SK-MEL-5 (cell line): ENCODE measurements around the gene MYH15. TPM values are rescaled to one million over a fixed set of nuclear protein-coding genes. Genes with fewer than 3 reads are reported as not detected.
A peak's percentile ranks its signal among the peaks of the same experiment; 100 is the strongest.

Source experiments
- DNase-seq: peaks from one replicate; pipeline ENCODE4 v3.0.0-alpha.2; 2016; ENCODE audit warnings: low read depth, low spot score
- in situ Hi-C: cut with HindIII; loops from 2 replicates; pipeline ENCODE4 v1.10.0; 2016; ENCODE audit warnings: low sequenced_read_pairs, high pct_unique_total_duplicates, low pct_unique_long_range_greater_than_20kb
- total RNA-seq: library from RNA; depleted of rRNA; stranded (reverse); fragments of >200 nt; shearing (Covaris generic); gene quantifications from 2 replicates; pipeline ENCODE4 v1.2.3, GENCODE V29; 2014

MYH15 gene
- total RNA-seq, 1 experiment from 2014 or later: not detected

DNA sequence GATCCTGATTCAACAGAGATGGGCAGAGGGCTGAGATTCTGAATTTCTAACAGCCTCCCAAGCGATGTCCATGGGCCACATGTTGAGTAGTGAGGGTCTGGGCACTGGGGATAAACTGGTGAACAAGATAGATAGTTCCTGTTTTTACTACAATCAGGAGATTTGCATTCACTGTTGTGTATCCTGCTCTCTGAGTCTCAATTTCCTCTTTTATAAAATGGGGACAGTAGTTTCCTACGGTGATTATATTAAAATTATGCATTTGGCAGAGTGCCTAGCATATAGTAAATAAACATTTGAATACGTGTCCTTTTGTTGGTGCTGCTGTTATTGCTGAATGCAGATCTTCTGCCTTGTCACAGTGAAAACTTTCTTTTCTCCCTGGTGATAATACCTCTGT lies 102.5 kb downstream of the MYH15 start:
- no peak for DNase-seq
- in situ Hi-C loops: no loop called here

GRCh38 chr3:108406661-108407206 lies 103.7 kb downstream of the MYH15 start:
- DNase-seq: peak; percentile 91
- in situ Hi-C loops: no loop called here

GRCh38 chr3:108406063-108406660 lies 104.2 kb downstream of the MYH15 start:
- in situ Hi-C loops: no loop called here

GRCh38 chr3:108404368-108404767 lies 106.0 kb downstream of the MYH15 start:
- no peak for DNase-seq
- in situ Hi-C loops: no loop called here

More at GRCh38 chr3:108406063-108406660, 104.2 kb downstream of the MYH15 start:
- DNase-seq: no peak

DNA sequence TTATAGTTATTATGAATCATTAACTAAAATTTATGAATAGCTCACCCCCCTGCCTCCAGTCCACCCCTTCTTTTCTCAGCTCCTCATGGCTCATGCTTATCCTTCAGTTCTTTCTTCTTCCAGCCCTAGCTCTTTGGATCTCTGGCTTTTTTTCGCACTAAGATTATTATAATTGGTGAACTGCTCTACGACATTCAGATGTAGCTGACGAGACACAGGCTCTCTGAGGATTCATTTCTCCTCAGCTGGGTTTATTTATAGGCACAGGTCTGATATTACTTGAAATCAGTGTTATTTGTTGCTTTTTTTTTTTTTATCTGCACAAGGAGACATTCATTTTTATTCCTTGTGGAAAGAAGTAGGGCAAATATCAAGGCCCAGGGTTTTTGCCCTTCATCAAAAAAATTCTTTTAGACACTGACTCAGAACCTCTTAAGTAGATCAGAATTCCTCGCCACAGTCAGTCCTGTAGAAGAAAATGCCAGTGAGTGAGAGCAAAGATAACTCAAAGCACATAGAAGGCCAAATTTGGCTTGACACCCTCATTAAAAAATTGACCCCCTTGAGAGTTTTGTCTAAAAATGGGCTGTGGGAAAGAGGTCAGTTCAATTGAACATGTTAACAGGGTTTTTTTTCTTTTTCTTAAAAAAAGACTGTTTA lies 106.6 kb downstream of the MYH15 start:
- in situ Hi-C loops: no loop called here
- DNase-seq: no peak

- in situ Hi-C loops: no loop called here
- no peak for DNase-seq
These were observed 107.2 kb downstream of the MYH15 start for GRCh38 chr3:108403198-108403597.

- in situ Hi-C loops: no loop called here
- DNase-seq: no peak
These were observed 108.6 kb downstream of the MYH15 start for GRCh38 chr3:108401836-108402235.

DNA sequence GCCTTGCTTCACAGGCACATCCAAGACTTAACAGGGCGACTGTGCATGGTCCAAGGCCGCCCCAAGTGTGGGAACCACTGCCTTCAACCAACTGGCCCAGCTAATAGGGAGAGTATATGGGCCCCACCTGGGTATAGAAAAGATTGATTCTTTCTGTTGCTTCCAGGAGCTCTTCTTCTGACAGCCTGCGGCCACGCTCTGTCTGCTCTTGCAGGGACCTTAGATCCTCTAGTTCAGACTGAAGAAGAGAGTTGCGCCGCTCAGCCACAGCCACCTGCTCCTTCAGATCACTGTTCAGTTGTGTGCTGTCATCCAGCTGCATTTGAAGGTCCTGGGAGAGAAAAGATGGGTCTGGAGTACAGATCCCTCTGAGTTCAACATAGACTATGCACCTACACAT lies 111.9 kb downstream of the MYH15 start:
- DNase-seq: no peak
- in situ Hi-C loops: no loop called here

DNA sequence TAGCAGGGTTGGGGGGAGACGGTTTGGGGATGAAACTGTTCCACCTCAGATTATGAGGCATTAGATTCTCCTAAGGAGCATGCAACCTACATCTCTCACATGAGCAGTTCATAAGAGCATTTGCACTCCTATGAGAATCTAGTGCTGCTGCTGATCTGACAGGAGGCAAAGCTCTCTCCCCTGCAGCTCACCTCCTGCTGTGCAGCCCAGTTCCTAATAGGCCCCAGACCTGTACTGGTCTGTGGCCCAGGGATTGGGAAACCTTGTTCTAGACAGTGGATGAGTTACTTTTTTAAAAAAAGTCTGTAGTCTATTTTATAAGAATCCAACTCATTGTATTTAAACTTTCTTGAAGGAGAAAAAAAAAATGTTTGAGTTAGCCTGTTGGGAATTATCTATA lies 114.1 kb downstream of the MYH15 start:
- no peak for DNase-seq
- in situ Hi-C loops: no loop called here

- no peak for DNase-seq
- in situ Hi-C loops: no loop called here
These were observed 115.8 kb downstream of the MYH15 start for GRCh38 chr3:108394563-108394962.

- no peak for DNase-seq
- in situ Hi-C loops: no loop called here
These were observed 116.4 kb downstream of the MYH15 start for GRCh38 chr3:108394016-108394415.

GRCh38 chr3:108393128-108393900 lies 117.1 kb downstream of the MYH15 start:
- no peak for DNase-seq
- in situ Hi-C loops: no loop called here

DNA sequence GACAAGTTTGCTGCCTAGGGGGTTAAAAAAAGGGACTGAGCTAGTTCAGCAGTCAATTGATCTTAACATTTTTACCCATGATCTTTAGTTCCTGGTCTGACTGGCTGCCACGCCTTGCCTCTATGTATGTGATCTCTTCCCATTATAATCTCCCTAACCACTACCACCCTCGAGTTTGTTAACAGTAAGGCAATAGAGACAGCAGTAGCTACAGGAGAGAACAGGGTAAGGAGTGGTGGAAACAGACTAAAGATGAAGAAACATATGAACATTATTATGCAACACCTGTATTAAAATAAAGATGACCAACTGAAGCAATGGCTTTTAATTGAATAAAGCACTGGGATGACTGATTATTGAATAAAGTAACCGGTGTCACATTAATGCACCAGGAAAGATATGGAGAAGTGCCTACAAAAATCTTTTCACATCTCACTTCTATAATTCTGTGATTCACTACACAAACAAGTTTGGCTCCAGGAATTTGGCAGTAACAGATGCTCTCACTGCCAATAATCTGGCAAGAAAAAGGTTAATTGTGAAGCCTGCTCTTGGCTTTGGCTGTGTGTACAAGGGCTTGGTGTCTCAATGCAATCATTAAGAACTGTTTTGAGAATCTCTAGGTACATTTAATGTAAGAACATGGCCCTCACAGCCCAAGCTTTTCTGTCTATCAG lies 118.3 kb downstream of the MYH15 start:
- no peak for DNase-seq
- in situ Hi-C loops: no loop called here

- in situ Hi-C loops: no loop called here
- no peak for DNase-seq
These were observed 121.0 kb downstream of the MYH15 start for GRCh38 chr3:108389372-108389771.

GRCh38 chr3:108388136-108389132 lies 122.0 kb downstream of the MYH15 start:
- in situ Hi-C loops: no loop called here
- no peak for DNase-seq

DNA sequence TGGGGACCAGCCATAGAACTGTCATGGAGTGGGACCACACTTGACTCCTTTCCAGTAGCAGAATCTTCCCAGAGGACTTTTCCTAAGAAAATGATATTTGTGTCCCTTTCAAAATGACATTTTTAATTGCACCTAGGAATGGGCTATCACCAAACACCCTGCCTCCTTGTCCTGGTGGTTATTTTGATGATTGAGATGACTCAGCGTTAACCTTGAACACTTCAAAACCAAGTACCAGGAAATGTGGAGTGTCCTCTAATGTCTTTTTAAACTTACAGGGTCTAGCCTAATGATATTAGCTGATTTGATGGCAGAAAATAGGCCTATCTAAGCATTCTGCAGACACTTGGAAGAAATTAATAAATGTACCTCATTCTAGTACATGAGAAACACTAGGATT lies 123.3 kb downstream of the MYH15 start:
- in situ Hi-C loops: no loop called here
- DNase-seq: no peak

GRCh38 chr3:108383306-108383705 lies 127.1 kb downstream of the MYH15 start:
- in situ Hi-C loops: no loop called here
- DNase-seq: no peak
